HG03469 (cell line): Measurements from ENCODE around the gene MTSS2.

Experiments used
- ATAC-seq: cut with Tn5 transposase; IDR thresholded peaks from one replicate; pipeline ENCODE4 v1.9.1; 2021; ENCODE audit warnings: mild to moderate bottlenecking, moderate library complexity, moderate number of reproducible peaks; ENCODE audit not compliant: unreplicated experiment

MTSS2 gene, protein sequence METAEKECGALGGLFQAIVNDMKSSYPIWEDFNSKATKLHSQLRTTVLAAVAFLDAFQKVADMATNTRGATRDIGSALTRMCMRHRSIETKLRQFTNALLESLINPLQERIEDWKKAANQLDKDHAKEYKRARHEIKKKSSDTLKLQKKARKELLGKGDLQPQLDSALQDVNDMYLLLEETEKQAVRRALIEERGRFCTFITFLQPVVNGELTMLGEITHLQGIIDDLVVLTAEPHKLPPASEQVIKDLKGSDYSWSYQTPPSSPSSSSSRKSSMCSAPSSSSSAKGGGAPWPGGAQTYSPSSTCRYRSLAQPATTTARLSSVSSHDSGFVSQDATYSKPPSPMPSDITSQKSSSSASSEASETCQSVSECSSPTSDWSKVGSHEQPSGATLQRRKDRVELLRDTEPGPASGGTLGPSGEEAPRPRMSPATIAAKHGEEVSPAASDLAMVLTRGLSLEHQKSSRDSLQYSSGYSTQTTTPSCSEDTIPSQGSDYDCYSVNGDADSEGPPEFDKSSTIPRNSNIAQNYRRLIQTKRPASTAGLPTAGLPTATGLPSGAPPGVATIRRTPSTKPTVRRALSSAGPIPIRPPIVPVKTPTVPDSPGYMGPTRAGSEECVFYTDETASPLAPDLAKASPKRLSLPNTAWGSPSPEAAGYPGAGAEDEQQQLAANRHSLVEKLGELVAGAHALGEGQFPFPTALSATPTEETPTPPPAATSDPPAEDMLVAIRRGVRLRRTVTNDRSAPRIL

GRCh38 chr16:70685938-70686375 is at the start of gene MTSS2:
MTSS2 (minus strand) TSS chr16:70686053; CDS start chr16:70685791, 262 bp downstream.
- ATAC-seq: no peak

DNA sequence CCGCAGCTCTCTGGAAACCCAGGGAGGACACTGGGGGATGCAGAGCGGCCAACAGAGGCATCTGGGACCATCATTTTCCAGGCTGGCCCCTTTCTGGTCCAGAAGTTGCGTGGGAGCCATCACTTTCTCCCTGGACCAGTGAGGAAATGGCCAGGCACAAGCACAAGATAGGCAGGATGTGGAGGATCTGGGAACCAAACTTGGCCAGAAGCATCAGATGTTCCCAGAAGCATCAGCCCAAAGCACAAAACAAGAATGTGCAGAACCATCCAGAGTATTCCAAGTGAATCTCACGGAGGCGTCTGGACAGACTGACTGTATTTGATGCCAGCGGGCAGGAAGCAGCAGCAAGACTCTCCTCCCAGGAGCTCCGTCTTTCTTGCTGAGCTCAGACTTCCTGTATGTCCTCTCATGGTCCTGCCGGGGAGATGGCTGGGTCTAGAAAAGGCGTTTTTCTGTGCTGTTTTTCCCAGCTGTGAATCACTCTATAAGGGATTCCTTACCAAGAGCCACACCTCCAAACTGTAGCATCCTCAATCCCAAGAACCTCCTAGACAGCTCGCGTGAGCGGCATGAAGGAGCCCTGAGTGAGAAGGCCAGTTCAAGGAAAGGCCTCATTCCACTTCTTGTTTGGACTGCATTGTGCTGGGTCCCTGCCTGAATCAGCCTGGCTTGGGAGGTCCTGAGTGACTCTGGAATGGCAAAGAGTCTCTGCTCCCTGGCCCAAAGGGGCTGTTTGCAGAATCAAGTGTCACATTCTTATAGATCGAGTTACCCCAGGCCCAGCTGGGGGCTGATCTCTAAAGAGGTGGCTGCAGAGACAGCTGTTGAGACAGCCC is 49.5 kb upstream of the MTSS2 start:
- ATAC-seq: no peak

DNA sequence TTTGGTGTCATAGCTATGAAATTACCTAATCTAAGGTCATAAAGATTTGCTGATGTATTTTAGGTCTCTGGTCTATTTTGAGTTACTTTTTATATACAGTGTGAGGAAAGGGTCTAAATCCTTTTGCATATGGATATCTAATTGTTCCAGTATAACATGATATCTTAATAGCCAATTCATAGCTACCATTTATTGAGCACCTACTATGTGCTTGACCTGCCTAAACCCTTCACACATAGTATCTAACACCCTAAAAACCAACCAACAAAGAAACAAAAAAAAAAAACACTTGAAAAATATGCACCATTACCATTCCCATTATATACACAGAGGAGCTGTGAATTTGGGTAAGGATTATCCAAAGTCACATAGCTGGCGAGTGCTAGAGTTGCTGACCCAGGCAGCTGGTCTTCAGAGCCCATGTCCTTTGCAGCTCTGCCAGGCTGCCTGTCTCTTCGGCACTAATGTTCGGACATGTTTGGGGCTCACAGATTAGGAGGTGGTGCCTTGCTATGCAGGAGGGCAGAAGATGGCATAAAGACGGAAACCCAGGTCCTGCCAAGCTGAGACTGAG is 48.8 kb upstream of the MTSS2 start:
- no peak for ATAC-seq

DNA sequence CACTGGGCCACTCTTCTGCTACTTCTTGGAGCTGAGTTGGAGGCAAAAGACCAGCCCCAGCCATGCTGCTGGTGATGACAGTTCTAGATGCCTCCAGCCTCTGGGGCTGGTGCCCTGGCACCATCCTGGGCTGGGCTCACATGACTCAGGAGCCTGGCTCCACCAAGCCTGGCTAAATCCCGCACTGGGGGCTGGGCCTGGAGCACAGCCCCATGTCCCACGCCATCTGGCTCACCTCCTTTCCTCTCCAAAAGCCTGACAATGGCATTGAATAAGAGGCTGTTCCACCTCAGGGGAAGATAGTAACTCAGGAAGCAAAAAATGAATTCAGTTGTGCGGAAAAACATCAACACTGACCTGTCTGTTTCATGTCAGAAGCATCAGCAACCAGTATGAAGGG is 45.1 kb upstream of the MTSS2 start:
- no peak for ATAC-seq

GRCh38 chr16:70730031-70730430 is 44.2 kb upstream of the MTSS2 start:
- ATAC-seq: no peak

- ATAC-seq: no peak
Measured at GRCh38 chr16:70729292-70729691, 43.4 kb upstream of the MTSS2 start.

- no peak for ATAC-seq
Measured at GRCh38 chr16:70728150-70728549, 42.3 kb upstream of the MTSS2 start.

GRCh38 chr16:70726892-70727361 is 41.1 kb upstream of the MTSS2 start:
- ATAC-seq: no peak

GRCh38 chr16:70725912-70726828 is 40.3 kb upstream of the MTSS2 start:
- ATAC-seq: no peak

DNA sequence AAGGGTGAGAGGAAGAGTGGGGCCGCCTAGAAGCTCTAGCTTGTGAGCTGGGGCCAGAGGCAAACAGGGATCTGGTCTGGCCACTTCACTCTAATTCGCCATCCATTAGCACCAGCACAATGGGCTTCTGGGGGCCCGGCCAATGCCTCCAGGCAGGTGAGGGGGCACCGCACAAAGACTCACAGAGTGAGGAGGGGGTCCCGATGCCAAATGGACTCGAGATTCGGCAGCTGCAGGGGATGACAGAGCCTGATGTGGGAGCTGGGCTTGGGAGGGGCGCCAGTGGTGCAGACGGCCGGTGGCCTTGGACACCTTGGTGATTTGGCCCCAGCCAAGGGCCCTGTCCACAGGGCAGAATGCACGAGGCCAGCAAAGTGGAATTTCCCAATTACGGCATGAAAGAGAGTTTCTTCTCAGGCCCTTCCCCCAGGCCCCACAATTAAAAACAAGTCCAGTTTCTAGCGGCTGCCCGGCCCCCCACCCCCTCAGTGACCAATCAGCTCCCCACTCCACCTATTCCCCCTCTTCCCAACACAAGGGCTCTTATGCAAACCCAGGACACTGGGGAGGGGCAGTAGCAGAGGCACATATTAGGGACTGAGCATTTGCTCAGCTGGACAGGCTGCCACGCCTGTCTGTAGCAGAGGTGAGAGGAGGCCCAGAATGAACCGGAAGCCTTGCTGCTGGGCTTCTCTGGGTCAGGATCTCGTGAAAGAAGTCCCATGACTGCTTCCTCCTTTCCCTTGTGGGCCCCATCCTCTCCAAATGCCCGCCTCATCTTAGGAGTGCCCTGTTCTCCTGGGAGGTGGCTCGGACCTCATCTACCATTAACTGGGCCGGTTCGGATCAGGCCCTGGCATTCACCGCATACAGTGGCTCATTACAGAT is 39.4 kb upstream of the MTSS2 start:
- ATAC-seq: no peak

GRCh38 chr16:70724146-70725023 is 38.5 kb upstream of the MTSS2 start:
- ATAC-seq: no peak

GRCh38 chr16:70723740-70724145 is 37.9 kb upstream of the MTSS2 start:
- ATAC-seq: no peak

- ATAC-seq: no peak
Measured at GRCh38 chr16:70721202-70721963, 35.5 kb upstream of the MTSS2 start.

DNA sequence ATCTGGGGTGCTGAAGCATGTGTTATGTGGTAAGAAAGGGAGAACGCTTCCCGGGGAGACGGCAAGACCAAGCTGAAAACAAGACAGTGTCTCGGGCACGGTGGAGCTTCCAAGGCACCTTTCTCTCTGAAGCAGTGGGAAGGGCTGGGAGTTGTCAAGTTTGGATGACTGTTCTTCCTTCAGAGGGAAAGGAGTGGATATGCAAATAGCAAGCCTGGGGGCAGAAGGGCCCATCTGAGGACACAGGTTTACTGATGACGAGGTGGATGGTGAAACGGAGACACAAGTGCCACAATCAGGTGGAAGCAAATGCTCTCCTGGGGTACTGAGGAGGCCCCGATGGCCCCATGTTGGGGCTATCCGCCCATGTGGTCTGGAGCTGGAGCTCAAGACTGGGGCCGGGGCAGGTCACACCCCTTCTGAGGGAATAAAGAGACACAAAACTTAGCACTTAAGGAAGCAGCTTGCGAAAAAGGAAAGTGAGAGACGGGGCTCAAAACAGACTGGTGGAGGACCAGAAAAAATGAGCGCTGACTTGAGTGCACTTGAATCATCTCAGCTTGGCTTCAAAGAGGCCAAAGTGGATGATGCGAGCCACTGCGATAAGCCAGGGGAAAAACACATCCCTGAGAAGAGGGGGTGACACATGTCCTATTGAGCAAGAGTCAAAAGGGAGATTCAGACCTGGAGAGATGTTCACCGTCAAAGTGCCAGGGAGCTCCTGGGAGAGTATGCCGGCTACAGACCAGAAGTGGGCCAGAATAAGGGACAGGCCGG is 34.8 kb upstream of the MTSS2 start:
- no peak for ATAC-seq

DNA sequence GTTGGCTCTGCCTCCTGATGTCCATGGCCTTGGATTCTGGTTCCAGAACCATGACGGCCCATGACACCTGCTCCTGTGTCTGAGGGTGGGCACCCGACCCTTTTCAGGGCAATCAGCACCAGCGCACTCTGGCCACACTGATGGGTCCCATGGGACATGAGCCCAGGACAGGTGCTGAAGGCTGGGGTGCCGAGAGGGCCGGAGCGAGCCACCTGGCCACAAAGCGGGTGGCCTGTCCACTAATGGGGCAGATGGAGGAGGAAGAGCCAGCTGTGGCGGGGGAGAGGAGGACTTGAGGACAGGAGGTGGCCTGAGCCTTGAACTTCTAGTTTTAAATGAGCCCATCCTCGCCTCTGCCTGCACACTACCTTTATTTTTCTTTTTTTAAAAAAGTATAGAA is 31.2 kb upstream of the MTSS2 start:
- ATAC-seq: no peak

- ATAC-seq: no peak
Measured at GRCh38 chr16:70715860-70716357, 30.1 kb upstream of the MTSS2 start.
